RWPE2 (cell line): ENCODE data around the gene AOAH.
"Not testable (repeated sequence)": the region's sequence is repeated elsewhere in the genome, so short reads cannot be mapped to it uniquely, and the experiment has no call there.

ENCODE experiments used
- ATAC-seq: fragments of 200-7000 bp; cut with Tn5 transposase; 3 replicates; pipeline ENCODE4 v1.9.1; 2021; ENCODE audit warnings: low read depth
- DNase-seq: peaks from one replicate; pipeline ENCODE4 v3.0.0-alpha.2; 2020; ENCODE audit warnings: low spot score
- H3K27ac ChIP-seq: fragments of 450-650 bp; 2 replicates; pipeline ENCODE4 v1.5.1; 2017; ENCODE audit warnings: mild to moderate bottlenecking; ENCODE audit not compliant: poor library complexity, severe bottlenecking
- H3K27me3 ChIP-seq: fragments of 250-450 bp; sonication (Bioruptor Pico); 2 replicates; pipeline ENCODE4 v1.5.1; 2021; ENCODE audit warnings: mild to moderate bottlenecking, moderate library complexity; ENCODE audit not compliant: insufficient read depth, poor library complexity, severe bottlenecking
- H3K36me3 ChIP-seq: fragments of 250-450 bp; sonication (Bioruptor Pico); 2 replicates; pipeline ENCODE4 v1.5.1; 2020; ENCODE audit warnings: low read depth, mild to moderate bottlenecking, moderate library complexity
- H3K4me1 ChIP-seq: fragments of 250-450 bp; sonication (Bioruptor Pico); 2 replicates; pipeline ENCODE4 v1.5.1; 2021; ENCODE audit warnings: mild to moderate bottlenecking, moderate library complexity; ENCODE audit not compliant: insufficient read depth, poor library complexity, severe bottlenecking
- H3K4me3 ChIP-seq: fragments of 250-450 bp; sonication (Bioruptor Pico); 2 replicates; pipeline ENCODE4 v1.5.1; 2021; ENCODE audit warnings: mild to moderate bottlenecking, moderate library complexity; ENCODE audit not compliant: severe bottlenecking
- H3K9me3 ChIP-seq: fragments of 250-450 bp; sonication (Bioruptor Pico); 2 replicates; pipeline ENCODE4 v1.5.1; 2021; ENCODE audit warnings: mild to moderate bottlenecking, moderate library complexity; ENCODE audit not compliant: severe bottlenecking
- TF ChIP-seq, protein P1 (sequence below): fragments of 450-650 bp; IDR thresholded peaks from one replicate; pipeline ENCODE4 v1.5.1; 2017; ENCODE audit warnings: mild to moderate bottlenecking, moderate library complexity; ENCODE audit not compliant: poor library complexity, severe bottlenecking

Gene AOAH

DNA sequence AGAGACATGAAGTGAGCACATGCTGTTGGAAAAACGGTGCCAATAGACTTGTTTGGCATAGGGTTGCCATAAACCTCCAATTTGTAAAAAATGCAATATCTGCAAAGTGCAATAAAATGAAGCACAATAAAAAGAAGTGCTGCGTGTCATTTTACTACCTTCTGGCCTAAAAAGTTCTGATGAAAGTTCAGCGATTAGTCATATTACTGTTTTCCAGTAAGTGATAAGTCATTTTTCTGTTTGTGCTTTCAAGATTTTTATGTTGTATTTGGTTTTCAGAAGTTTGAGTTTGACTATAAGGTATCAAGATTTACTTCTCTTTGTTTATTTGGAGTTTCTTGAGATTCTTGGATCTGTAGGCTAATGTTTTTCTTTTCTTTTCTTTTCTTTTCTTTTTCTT is 16.8 kb downstream of the AOAH start:
- no peak for ATAC-seq
- no peak overlapping the region for H3K27ac ChIP-seq
- TF ChIP-seq, protein P1, sequence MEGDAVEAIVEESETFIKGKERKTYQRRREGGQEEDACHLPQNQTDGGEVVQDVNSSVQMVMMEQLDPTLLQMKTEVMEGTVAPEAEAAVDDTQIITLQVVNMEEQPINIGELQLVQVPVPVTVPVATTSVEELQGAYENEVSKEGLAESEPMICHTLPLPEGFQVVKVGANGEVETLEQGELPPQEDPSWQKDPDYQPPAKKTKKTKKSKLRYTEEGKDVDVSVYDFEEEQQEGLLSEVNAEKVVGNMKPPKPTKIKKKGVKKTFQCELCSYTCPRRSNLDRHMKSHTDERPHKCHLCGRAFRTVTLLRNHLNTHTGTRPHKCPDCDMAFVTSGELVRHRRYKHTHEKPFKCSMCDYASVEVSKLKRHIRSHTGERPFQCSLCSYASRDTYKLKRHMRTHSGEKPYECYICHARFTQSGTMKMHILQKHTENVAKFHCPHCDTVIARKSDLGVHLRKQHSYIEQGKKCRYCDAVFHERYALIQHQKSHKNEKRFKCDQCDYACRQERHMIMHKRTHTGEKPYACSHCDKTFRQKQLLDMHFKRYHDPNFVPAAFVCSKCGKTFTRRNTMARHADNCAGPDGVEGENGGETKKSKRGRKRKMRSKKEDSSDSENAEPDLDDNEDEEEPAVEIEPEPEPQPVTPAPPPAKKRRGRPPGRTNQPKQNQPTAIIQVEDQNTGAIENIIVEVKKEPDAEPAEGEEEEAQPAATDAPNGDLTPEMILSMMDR = no peak

DNA sequence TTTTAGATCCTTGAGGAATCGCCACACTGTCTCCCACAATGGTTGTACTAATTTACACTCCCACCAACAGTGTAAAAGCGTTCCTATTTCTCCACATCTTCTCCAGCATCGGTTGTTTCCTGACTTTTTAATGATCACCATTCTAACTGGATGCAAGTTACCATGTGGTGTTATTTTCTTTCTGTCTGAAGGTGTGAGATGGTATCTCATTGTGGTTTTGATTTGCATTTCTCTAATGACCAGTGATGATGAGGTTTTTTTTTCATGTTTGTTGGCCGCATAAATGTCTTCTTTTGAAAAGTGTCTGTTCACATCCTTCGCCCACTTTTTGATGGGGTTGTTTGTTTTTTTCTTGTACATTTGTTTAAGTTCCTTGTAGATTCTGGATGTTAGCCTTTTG is 20.4 kb downstream of the AOAH start:
- not testable (repeated sequence) for H3K27ac ChIP-seq, H3K36me3 ChIP-seq, ATAC-seq, H3K9me3 ChIP-seq, H3K27me3 ChIP-seq, DNase-seq, H3K4me3 ChIP-seq, H3K4me1 ChIP-seq

More for the DNA sequence above, 16.8 kb downstream of the AOAH start:
- Histone ChIP-seq H3K4me1 (no peaks in the 10 kb centered on the region), H3K36me3 (no peaks in the 10 kb centered on the region), H3K27me3 (no peaks in the 10 kb centered on the region), H3K4me3 (no peak overlapping the region), H3K9me3 (no peaks in the 10 kb centered on the region)
- DNase-seq = no peak

DNA sequence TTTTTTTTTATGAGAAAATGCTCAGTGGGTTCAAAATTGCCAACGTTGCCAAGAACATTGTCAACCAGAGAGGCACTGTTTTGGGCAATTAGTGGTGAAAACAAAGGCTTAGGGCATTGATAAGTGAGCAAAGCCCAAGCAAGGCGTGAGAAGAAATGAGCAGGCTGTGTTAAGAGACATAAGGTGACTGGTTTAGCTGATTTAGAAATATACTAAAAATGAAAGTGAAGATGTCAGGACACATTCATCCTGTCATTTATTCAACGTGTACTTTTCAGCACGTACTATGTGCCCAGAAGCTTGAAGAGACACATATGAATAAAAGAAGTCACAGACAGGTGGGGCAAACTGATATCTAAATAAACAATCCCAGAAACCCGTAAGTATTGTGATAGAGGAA is 31.8 kb downstream of the AOAH start:
- TF ChIP-seq, protein P1 = no peak
- ATAC-seq (no peak), DNase-seq (no peak)
- Histone ChIP-seq H3K27me3 (peaks cover 2% of the 10 kb centered on the region), H3K4me1 (no peaks in the 10 kb centered on the region), H3K36me3 (no peaks in the 10 kb centered on the region), H3K4me3 (no peak overlapping the region), H3K27ac (no peak overlapping the region), H3K9me3 (no peaks in the 10 kb centered on the region)

DNA sequence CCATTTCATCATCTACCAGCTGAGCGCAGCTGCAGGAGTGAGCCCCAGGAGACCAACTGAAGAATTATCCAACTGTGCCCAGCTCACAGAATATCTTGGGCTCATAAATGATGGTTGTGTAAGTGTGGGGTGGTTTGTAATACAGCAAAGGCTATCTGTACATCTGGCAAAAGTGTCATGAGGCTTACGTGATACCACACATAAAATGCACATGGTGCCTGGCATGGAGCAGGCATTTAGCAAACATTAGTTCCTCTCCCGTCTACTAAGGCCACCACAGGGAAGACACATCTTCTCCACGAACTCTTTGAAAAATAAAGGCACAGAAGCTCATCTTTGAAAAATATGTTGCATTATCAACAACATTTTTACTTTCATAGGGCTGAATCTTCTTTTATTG is 32.3 kb downstream of the AOAH start:
- TF ChIP-seq, protein P1 = no peak
- H3K4me1 ChIP-seq = no peaks in the 10 kb centered on the region
- peaks cover 2% of the 10 kb centered on the region for H3K27me3 ChIP-seq
- H3K9me3 ChIP-seq = no peaks in the 10 kb centered on the region
- no peaks in the 10 kb centered on the region for H3K36me3 ChIP-seq
- H3K27ac ChIP-seq = no peak overlapping the region
- ATAC-seq (no peak), DNase-seq (no peak)
- no peak overlapping the region for H3K4me3 ChIP-seq

DNA sequence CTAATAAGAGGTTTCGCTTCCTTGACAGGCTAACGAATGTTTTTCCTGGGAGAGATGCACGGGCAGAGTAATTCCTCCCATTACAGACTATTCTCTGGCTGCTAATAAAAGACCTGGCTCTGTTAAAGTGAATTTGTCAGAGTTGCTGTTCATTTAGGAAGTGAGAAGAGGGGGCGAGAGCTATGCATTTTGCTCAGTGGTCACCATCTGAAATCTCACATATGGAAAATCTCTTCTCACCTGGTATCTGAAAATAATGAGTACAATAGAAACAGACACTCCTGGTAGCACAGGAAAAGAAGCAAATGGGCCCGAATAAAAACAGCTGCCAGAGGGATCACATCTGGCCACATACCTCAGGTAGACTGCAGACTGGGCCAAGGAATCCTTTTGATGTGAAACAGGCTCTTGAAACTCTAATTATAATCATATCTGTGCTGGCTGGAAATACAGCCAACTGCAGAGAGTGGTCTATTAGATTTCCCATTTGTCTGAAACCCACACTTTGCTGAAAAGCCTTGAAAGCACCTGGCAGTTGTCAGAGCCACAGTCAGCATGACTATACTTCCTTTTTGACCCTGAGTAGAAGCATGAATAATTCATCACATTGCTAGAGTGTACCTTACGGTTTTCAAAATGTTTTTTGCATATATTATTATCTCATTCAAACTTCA is 33.6 kb downstream of the AOAH start:
- H3K4me3 ChIP-seq = no peak overlapping the region
- peaks cover 2% of the 10 kb centered on the region for H3K27me3 ChIP-seq
- TF ChIP-seq, protein P1 = no peak
- no peak overlapping the region for H3K27ac ChIP-seq
- no peaks in the 10 kb centered on the region for H3K36me3 ChIP-seq
- no peak for DNase-seq
- ATAC-seq = no peak
- H3K4me1 ChIP-seq = peaks cover 9% of the 10 kb centered on the region
- H3K9me3 ChIP-seq = no peaks in the 10 kb centered on the region
